ENCODE results near the gene MOB3C.

DNA sequence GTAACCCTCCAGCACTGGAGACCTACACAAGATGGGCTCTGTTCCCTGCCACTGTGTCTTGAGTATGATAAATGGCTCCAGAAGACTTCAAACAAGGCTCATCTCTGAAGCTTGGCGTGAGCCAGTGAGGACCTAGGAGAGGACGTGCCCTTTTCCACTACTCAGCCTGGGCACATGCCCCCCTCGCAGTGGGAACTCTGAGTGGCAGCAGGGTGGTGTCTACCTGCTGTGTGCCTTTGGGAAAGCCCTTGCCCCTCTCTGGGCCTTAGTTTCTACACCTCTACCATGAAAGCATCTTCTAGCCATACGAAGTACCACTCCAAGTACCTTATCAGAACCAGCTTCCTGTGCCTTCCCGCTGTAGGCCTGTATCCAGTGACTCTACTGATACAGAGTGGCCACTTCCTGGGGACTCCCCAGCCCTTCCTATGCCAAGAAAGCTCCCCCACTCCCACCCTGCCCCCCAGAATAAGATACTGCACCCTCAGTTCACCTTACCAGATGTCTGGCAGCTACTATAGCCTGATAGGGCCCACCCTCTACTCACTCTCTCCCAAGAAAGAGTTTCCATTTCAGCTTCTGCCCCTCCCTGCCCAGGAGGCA lies 3.1 kb upstream of the MOB3C start:
- TF ChIP-seq, protein P1, sequence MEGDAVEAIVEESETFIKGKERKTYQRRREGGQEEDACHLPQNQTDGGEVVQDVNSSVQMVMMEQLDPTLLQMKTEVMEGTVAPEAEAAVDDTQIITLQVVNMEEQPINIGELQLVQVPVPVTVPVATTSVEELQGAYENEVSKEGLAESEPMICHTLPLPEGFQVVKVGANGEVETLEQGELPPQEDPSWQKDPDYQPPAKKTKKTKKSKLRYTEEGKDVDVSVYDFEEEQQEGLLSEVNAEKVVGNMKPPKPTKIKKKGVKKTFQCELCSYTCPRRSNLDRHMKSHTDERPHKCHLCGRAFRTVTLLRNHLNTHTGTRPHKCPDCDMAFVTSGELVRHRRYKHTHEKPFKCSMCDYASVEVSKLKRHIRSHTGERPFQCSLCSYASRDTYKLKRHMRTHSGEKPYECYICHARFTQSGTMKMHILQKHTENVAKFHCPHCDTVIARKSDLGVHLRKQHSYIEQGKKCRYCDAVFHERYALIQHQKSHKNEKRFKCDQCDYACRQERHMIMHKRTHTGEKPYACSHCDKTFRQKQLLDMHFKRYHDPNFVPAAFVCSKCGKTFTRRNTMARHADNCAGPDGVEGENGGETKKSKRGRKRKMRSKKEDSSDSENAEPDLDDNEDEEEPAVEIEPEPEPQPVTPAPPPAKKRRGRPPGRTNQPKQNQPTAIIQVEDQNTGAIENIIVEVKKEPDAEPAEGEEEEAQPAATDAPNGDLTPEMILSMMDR (IDR thresholded peaks at IDR 0.05) = no peak
- TF ChIP-seq POLR2A (IDR thresholded peaks at IDR 0.05) = no peak
